ENCODE results near the gene HELZ. TPM values are rescaled to one million over a fixed set of nuclear protein-coding genes. Genes with fewer than 3 reads are reported as not detected.
"Not testable (repeated sequence)": the region's sequence is repeated elsewhere in the genome, so short reads cannot be mapped to it uniquely, and the experiment has no call there.

HELZ gene
- total RNA-seq, 1 experiment from 2014 or later: 49.8 TPM

DNA sequence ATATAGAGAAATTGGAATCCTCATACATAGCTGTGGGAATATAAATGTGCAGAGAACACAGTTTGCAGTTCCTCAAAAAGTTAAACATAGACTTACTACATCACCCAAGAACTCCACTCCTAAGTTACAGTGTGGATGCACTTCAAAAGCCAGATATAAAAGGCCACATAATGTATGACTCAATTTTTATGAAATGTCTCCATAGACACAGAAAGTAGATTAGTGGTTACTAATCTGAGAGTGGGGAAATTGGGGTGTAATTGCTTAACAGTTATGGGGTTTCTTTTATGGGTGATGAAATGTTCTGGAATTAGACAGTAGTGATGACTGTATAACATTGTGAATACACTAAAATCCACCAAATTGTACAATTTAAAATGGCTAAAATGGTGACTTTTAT, 139.8 kb downstream of the HELZ start:
- Histone ChIP-seq H2AFZ (ENCODE audit: low read length) (no peak overlapping the region), H2BK5ac (ENCODE audit: insufficient read length, low read length) (no peak overlapping the region), H3K23ac (ENCODE audit: insufficient read length, low read depth, low read length) (no peak overlapping the region), H4K91ac (ENCODE audit: insufficient read length, low read depth, low read length) (no peak overlapping the region), H3K18ac (ENCODE audit: insufficient read length, low read depth, low read length) (no peak overlapping the region), H3K23me2 (ENCODE audit: insufficient read length, low read depth, low read length, poor library complexity, severe bottlenecking) (no peaks in the 10 kb centered on the region), H3K27ac (ENCODE audit: insufficient read length, low read depth, low read length) (no peak overlapping the region), H2BK15ac (ENCODE audit: low read depth, low read length) (no peak overlapping the region), H3K4me1 (ENCODE audit: insufficient read depth, low read length) (no peaks in the 10 kb centered on the region), H4K20me1 (ENCODE audit: control insufficient read depth, insufficient read depth, insufficient read length) (no peaks in the 10 kb centered on the region), H2BK120ac (ENCODE audit: low read depth, low read length, poor library complexity, severe bottlenecking) (no peak overlapping the region), H3K56ac (ENCODE audit: insufficient read length, low read depth, low read length) (no peak overlapping the region), H3T11ph (ENCODE audit: low read length) (no peak overlapping the region), H3K27me3 (ENCODE audit: insufficient read depth, low read length) (no peaks in the 10 kb centered on the region), H3K79me2 (ENCODE audit: insufficient read depth, low read length) (no peaks in the 10 kb centered on the region), H3K9me3 (ENCODE audit: control insufficient read depth, low read depth, low read length) (no peaks in the 10 kb centered on the region), H2AK5ac (ENCODE audit: insufficient read length, low read length) (no peak overlapping the region), H4K5ac (ENCODE audit: insufficient read length, low read depth, low read length) (no peak overlapping the region), H3K4ac (ENCODE audit: low read depth, low read length) (no peak overlapping the region), H3K14ac (ENCODE audit: insufficient read depth, low read length) (no peak overlapping the region), H3K9ac (ENCODE audit: extremely low read depth, insufficient read length, low read length) (no peak overlapping the region), H4K8ac (replicated peaks; ENCODE audit: insufficient read length, low read depth, low read length) (no peak overlapping the region), H3K79me1 (ENCODE audit: insufficient read depth, low read depth, low read length, poor library complexity, severe bottlenecking) (no peaks in the 10 kb centered on the region), H2BK20ac (ENCODE audit: low read depth, low read length, poor library complexity, severe bottlenecking) (no peak overlapping the region), H2BK12ac (ENCODE audit: insufficient read length, low read depth, low read length) (no peak overlapping the region), H3K4me2 (ENCODE audit: insufficient read depth, insufficient read length, low read length) (no peak overlapping the region)
- Mint-ChIP-seq H3K4me1 (no peaks in the 10 kb centered on the region), H3K27ac (no peak overlapping the region), H3K36me3 (ENCODE audit: insufficient read depth in 1 of 3, low read depth in 3 of 3) (peaks cover 10 to 39% (median 28%) of the 10 kb centered on the region in 3 experiments; a peak in 6 of 7 replicates), H3K27me3 (ENCODE audit: low read depth) (no peaks in the 10 kb centered on the region), H3K9me3 (no peaks in the 10 kb centered on the region), H3K4me3 (no peak overlapping the region)
- TF ChIP-seq, protein P1, sequence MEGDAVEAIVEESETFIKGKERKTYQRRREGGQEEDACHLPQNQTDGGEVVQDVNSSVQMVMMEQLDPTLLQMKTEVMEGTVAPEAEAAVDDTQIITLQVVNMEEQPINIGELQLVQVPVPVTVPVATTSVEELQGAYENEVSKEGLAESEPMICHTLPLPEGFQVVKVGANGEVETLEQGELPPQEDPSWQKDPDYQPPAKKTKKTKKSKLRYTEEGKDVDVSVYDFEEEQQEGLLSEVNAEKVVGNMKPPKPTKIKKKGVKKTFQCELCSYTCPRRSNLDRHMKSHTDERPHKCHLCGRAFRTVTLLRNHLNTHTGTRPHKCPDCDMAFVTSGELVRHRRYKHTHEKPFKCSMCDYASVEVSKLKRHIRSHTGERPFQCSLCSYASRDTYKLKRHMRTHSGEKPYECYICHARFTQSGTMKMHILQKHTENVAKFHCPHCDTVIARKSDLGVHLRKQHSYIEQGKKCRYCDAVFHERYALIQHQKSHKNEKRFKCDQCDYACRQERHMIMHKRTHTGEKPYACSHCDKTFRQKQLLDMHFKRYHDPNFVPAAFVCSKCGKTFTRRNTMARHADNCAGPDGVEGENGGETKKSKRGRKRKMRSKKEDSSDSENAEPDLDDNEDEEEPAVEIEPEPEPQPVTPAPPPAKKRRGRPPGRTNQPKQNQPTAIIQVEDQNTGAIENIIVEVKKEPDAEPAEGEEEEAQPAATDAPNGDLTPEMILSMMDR (conservative IDR thresholded peaks at IDR 0.05): no peak
- no peak for DNase-seq

DNA sequence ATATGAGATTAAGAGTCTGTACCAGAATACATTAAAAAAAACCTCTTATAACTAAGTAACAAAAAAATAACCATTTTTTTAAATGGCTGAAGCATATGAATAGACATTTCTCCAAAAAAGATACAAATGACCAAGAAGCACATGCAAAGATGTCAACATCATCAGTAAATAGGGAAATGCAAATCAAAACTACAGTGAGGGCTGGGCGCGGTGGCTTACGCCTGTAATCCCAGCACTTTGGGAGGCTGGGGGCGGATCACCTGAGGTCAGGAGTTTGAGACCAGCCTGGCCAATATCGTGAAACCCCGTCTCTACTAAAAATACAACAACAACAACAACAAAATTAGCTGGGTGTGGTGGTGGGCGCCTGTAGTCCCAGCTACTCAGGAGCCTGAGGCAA, 140.4 kb downstream of the HELZ start:
- not testable (repeated sequence) for H3T11ph ChIP-seq (ENCODE audit: low read length); H2BK5ac ChIP-seq (ENCODE audit: insufficient read length, low read length); H3K9me3 ChIP-seq (ENCODE audit: control insufficient read depth, low read depth, low read length); H2BK12ac ChIP-seq (ENCODE audit: insufficient read length, low read depth, low read length); H3K9ac ChIP-seq (ENCODE audit: extremely low read depth, insufficient read length, low read length); H3K79me1 ChIP-seq (ENCODE audit: insufficient read depth, low read depth, low read length, poor library complexity, severe bottlenecking); DNase-seq; H3K4me2 ChIP-seq (ENCODE audit: insufficient read depth, insufficient read length, low read length); H2BK120ac ChIP-seq (ENCODE audit: low read depth, low read length, poor library complexity, severe bottlenecking); H3K27ac ChIP-seq (ENCODE audit: insufficient read length, low read depth, low read length); H3K18ac ChIP-seq (ENCODE audit: insufficient read length, low read depth, low read length); H3K4ac ChIP-seq (ENCODE audit: low read depth, low read length); H3K23me2 ChIP-seq (ENCODE audit: insufficient read length, low read depth, low read length, poor library complexity, severe bottlenecking); H2BK20ac ChIP-seq (ENCODE audit: low read depth, low read length, poor library complexity, severe bottlenecking); H3K14ac ChIP-seq (ENCODE audit: insufficient read depth, low read length); H4K20me1 ChIP-seq (ENCODE audit: control insufficient read depth, insufficient read depth, insufficient read length); H3K27ac Mint-ChIP-seq; H2AFZ ChIP-seq (ENCODE audit: low read length); H3K4me1 ChIP-seq (ENCODE audit: insufficient read depth, low read length); H3K4me1 Mint-ChIP-seq; H2BK15ac ChIP-seq (ENCODE audit: low read depth, low read length); H3K79me2 ChIP-seq (ENCODE audit: insufficient read depth, low read length); H3K4me3 Mint-ChIP-seq; H3K27me3 ChIP-seq (ENCODE audit: insufficient read depth, low read length); H3K27me3 Mint-ChIP-seq (ENCODE audit: low read depth); H4K8ac ChIP-seq (replicated peaks; ENCODE audit: insufficient read length, low read depth, low read length); H3K23ac ChIP-seq (ENCODE audit: insufficient read length, low read depth, low read length); H3K56ac ChIP-seq (ENCODE audit: insufficient read length, low read depth, low read length); H4K91ac ChIP-seq (ENCODE audit: insufficient read length, low read depth, low read length); H2AK5ac ChIP-seq (ENCODE audit: insufficient read length, low read length); H3K9me3 Mint-ChIP-seq; H4K5ac ChIP-seq (ENCODE audit: insufficient read length, low read depth, low read length)
- WGBS (ENCODE audit: extremely low coverage, insufficient read length, low lambda C conversion rate): no CpG with 5 or more reads among the region's 7 CpGs
- H3K36me3 Mint-ChIP-seq (ENCODE audit: insufficient read depth in 1 of 3, low read depth in 3 of 3): peaks cover 10 to 39% (median 28%) of the 10 kb centered on the region in 3 experiments; a peak in 6 of 7 replicates

All from H9 (cell line).